Activated T-cell treated with anti-CD3 and anti-CD28 coated beads for 48 hours (primary cell): ENCODE data around the gene PLAAT3.
"Not testable (repeated sequence)": the region's sequence is repeated elsewhere in the genome, so short reads cannot be mapped to it uniquely, and the experiment has no call there.

Experiments
- DNase-seq: peaks from one replicate; pipeline ENCODE4 v3.0.0-alpha.2; 2020; ENCODE audit warnings: low read depth

PLAAT3 gene

GRCh38 chr11:63537293-63538101 is 76.7 kb downstream of the PLAAT3 start:
- DNase-seq = no peak

GRCh38 chr11:63536669-63537292 is 77.5 kb downstream of the PLAAT3 start, which contains the start of gene PLAAT4:
PLAAT4 (plus strand) TSS chr11:63536808; CDS start chr11:63536869, 61 bp downstream.
- no peak for DNase-seq

GRCh38 chr11:63535734-63536133 is 78.5 kb downstream of the PLAAT3 start:
- DNase-seq = no peak

- DNase-seq = no peak
These were observed 79.3 kb downstream of the PLAAT3 start for GRCh38 chr11:63534895-63535461.

- DNase-seq = no peak
These were observed 80.2 kb downstream of the PLAAT3 start for GRCh38 chr11:63534076-63534475.

DNA sequence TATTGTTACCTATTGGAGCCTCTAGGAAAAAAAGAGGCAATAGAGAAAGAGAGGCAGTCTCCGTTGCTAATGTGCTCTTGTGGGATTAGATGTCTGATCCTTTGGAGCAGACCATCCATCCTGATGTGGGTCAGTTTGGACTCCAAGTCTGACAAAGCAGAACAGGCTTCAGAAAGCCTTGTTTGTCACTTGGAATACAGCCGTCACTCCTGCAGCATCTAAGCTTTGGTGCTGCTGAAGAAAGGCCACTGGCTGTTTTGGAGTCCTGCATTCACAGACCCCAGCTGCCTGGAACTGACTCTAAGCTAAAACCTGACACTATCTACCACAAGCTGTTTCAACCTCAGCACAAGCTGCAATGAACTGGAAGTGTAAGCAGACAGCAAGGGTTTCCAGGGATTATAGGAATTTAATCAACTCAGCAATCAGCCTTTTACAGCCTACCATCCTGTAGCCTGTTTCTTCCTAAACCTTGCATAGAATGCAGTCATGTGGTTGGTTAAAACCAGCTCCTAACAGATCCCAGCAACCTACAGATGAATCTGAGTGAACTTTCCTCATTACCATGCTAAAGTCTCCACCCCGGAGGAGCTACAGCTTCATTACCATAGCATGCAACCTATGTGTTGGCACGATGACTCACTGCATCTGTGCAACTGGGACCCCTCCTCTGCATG is 81.3 kb downstream of the PLAAT3 start:
- DNase-seq = no peak

DNA sequence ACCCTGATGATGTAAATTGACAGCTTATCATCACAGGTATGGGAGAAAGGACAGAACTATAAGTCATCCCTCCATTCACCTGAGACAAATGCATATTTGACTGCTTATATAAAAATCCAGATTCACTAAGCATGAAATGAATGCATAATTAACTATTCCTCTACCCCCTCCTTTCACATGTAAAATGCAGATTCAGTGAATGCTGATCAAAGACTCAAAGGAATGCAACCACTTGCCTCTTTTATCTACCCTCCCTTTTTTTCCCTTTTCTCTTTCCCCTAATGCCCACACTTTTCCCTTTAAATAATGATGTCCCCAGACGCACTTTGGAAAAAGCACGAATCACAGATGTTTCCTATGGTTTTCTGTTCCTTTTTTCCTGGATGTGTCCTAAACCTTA is 82.1 kb downstream of the PLAAT3 start:
- DNase-seq = no peak

GRCh38 chr11:63531074-63531792 is 83.0 kb downstream of the PLAAT3 start:
- not testable (repeated sequence) for DNase-seq

DNA sequence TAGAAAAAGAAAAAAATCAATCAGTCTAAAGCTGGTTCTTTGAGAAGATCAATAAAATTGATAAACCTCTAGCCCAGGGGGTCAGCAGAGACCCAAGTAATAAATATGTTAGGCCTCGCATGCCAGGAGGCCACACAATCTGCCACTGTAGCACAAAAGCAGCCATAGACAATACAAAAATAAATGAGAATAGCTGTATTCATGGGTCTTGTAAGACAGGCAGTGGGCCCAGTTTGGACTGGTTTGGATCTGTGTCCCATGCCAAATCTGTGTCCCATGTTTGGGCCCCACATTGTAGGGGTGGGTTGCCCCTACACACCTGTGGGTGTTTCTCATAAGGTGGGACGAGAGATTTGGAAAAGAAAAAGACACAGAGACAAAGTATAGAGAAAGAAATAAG is 84.2 kb downstream of the PLAAT3 start:
- DNase-seq = no peak

DNA sequence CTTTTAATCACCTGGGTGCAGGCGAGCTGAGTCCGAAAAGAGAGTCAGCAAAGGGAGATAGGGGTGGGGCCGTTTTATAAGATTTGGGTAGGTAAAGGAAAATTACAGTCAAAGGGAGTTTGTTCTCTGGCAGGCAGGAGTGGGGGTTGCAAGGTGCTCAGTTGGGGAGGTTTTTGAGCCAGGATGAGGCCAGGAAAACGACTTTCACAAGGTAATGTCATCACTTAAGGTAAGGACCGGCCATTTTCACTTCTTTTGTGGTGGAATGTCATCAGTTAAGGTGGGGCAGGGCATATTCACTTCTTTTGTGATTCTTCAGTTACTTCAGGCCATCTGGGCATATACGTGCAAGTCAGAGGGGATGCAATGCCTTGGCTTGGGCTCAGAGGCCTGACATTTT is 84.9 kb downstream of the PLAAT3 start:
- not testable (repeated sequence) for DNase-seq

DNA sequence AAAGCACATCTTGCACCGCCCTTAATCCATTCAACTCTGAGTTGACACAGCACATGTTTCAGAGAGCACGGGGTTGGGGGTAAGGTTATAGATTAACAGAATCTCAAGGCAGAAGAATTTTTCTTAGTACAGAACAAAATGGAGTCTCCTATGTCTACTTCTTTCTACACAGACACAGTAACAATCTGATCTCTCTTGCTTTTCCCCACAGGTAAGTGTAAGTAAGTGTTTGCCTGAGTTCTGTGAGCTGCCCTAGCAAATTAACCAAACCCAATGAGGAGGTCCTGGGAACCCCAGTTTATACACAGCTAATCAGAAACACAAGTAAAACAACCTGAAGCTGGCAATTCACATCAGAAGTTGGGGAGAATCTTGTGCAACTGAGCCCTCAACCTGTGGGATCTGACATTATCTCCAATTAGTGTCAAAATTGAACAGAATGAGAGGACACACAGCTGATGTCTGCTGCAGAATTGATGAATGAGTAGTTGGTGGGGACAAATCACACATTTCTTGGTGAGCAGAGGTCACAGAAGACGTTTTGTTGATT is 85.4 kb downstream of the PLAAT3 start:
- DNase-seq = not testable (repeated sequence)

DNA sequence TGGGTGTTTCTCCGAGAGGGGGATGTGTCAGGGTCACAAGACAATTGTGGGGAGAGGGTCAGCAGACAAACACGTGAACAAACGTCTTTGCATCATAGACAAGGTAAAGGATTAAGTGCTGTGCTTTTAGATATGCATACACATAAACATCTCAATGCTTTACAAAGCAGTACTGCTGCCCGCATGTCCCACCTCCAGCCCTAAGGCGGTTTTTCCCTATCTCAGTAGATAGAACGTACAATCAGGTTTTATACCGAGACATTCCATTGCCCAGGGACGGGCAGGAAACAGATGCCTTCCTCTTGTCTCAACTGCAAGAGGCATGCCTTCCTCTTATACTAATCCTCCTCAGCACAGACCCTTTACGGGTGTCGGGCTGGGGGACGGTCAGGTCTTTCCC is 86.1 kb downstream of the PLAAT3 start:
- not testable (repeated sequence) for DNase-seq

DNA sequence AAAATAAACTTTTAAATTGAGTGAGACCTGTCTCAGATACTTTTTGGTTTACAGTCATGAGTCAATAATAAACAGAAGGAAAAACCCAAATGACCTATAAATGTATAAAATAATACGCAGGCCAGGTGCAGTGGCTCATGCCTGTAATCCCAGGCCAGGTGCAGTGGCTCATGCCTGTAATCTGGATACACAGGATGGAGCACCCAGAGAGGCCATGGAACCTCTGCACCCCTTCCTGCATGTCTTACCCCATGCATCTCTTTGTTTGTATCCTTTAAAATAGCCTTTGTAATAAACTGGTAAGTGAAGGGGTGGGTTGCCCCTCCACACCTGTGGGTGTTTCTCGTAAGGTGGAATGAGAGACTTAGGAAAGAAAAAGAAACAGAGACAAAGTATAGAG is 86.6 kb downstream of the PLAAT3 start:
- no peak for DNase-seq
